Measurements from ENCODE around the gene TBCEL. TPM values are rescaled to one million over a fixed set of nuclear protein-coding genes. Genes with fewer than 3 reads are reported as not detected.

Gene TBCEL
- total RNA-seq, 4 donors from 2014 or later, result 3.9 to 28.6 (median 7.4) TPM

DNA sequence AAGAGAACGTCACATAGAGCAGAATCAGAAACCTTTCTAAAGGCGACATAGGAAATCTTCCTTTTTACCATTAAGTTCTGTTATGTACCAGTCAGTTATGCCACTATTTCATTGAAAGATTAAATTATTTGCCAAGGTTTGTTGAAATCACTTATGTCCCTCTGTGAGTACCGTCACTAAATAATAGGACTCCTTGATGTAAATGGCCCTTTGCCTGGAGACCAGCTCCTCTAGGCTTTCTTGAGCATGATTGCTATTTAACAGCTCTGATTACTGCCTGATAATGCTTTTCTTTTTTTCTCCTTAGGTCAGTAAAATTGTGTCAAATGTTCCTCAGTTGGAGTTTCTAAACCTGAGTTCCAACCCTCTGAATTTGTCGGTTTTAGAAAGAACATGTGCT lies 29.3 kb downstream of the TBCEL start:
- Histone ChIP-seq H3K36me3 (peaks cover 5 to 46% (median 15%) of the 10 kb centered on the region in 3 donors), H3K4me1 (no peaks in the 10 kb centered on the region), H3K9me3 (no peaks in the 10 kb centered on the region), H3K27ac (no peak overlapping the region), H3K27me3 (no peaks in the 10 kb centered on the region), H3K4me3 (no peak overlapping the region)
- TF ChIP-seq, protein P1, sequence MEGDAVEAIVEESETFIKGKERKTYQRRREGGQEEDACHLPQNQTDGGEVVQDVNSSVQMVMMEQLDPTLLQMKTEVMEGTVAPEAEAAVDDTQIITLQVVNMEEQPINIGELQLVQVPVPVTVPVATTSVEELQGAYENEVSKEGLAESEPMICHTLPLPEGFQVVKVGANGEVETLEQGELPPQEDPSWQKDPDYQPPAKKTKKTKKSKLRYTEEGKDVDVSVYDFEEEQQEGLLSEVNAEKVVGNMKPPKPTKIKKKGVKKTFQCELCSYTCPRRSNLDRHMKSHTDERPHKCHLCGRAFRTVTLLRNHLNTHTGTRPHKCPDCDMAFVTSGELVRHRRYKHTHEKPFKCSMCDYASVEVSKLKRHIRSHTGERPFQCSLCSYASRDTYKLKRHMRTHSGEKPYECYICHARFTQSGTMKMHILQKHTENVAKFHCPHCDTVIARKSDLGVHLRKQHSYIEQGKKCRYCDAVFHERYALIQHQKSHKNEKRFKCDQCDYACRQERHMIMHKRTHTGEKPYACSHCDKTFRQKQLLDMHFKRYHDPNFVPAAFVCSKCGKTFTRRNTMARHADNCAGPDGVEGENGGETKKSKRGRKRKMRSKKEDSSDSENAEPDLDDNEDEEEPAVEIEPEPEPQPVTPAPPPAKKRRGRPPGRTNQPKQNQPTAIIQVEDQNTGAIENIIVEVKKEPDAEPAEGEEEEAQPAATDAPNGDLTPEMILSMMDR (IDR thresholded peaks at IDR 0.05), result no peak
- TF ChIP-seq POLR2A (IDR thresholded peaks at IDR 0.05), result no peak
- DNase-seq, result no peak
- intact Hi-C loops (cut with DNase I), result no loop called here
- 95 to 96% methylated on average over 4 of the region's 4 CpGs for WGBS, 2 donors

DNA sequence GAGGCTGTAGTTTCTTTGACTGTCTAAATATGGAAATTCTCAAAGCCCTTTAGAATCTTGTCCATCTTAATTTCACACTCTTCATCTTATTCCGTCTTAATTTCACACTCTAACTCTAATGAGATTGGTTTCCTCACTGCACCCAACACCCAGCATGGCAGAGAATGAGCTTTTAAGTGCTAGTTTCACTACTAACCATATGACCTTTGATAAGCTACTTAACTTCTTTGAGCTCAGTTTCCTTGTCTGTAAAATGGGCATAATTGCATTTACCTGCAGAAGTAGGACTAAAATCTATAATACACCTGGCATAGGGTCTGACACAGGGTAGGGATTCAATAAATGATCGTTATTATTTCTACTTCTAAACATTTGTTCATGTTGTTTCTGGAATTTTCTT lies 30.4 kb downstream of the TBCEL start:
- no peak for TF ChIP-seq POLR2A (IDR thresholded peaks at IDR 0.05)
- TF ChIP-seq, protein P1 (IDR thresholded peaks at IDR 0.05), result no peak
- intact Hi-C loops (cut with DNase I), result no loop called here
- Histone ChIP-seq H3K4me3 (no peak overlapping the region), H3K27ac (no peak overlapping the region), H3K36me3 (peaks cover 0 to 36% (median 15%) of the 10 kb centered on the region in 3 donors), H3K9me3 (no peaks in the 10 kb centered on the region), H3K27me3 (no peaks in the 10 kb centered on the region), H3K4me1 (no peaks in the 10 kb centered on the region)
- 94 to 95% methylated on average over 2 of the region's 2 CpGs for WGBS, 2 donors
- DNase-seq, result no peak

DNA sequence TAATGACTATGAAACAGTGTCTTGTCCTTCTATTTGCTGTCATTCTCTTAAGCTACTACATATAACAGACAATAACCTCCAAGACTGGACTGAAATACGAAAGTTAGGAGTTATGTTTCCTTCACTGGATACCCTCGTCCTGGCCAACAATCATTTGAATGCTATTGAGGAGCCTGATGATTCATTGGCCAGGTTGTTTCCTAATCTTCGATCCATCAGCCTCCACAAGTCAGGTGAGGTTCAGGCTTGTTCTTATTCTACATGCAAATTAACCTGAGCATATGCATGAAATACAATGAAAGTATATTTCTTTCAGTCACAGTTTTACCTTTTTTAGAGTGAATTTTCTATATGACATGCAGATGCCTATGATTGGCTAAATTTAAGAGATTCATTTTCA lies 31.2 kb downstream of the TBCEL start:
- Histone ChIP-seq H3K4me3 (no peak overlapping the region), H3K4me1 (no peaks in the 10 kb centered on the region), H3K36me3 (peaks cover 0 to 39% (median 15%) of the 10 kb centered on the region in 3 donors), H3K9me3 (no peaks in the 10 kb centered on the region), H3K27ac (no peak overlapping the region), H3K27me3 (no peaks in the 10 kb centered on the region)
- WGBS, 2 donors, result 45% methylated on average over 3 of the region's 3 CpGs
- intact Hi-C loops (cut with DNase I), result no loop called here
- DNase-seq, result no peak
- TF ChIP-seq, protein P1 (IDR thresholded peaks at IDR 0.05), result no peak
- TF ChIP-seq POLR2A (IDR thresholded peaks at IDR 0.05), result no peak

DNA sequence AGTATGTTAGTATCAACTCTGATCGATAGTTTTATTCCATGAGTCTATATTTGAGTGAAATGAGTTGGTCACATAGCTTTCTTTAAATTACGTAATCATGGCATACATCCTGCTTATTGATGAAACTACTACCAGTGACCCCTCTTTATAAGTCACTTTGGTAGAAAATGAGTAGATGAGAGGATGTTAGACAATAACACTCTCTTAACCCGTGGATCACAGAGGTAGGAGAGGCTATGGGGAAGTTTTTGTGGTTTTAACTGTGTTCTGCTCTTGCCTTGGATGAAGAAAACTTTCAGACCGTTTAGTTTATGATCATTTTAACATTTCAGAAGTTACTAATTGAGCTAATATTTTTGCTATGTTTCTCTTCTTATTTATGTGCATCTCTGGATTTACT lies 34.0 kb downstream of the TBCEL start:
- Histone ChIP-seq H3K9me3 (no peaks in the 10 kb centered on the region), H3K27ac (no peak overlapping the region), H3K4me1 (no peaks in the 10 kb centered on the region), H3K4me3 (no peak overlapping the region), H3K27me3 (no peaks in the 10 kb centered on the region), H3K36me3 (peaks cover 0 to 66% (median 15%) of the 10 kb centered on the region in 3 donors)
- 80 to 82% methylated on average over 4 of the region's 4 CpGs for WGBS, 2 donors
- DNase-seq, result no peak
- TF ChIP-seq, protein P1 (IDR thresholded peaks at IDR 0.05), result no peak
- TF ChIP-seq POLR2A (IDR thresholded peaks at IDR 0.05), result no peak
- intact Hi-C loops (cut with DNase I), result no loop called here

DNA sequence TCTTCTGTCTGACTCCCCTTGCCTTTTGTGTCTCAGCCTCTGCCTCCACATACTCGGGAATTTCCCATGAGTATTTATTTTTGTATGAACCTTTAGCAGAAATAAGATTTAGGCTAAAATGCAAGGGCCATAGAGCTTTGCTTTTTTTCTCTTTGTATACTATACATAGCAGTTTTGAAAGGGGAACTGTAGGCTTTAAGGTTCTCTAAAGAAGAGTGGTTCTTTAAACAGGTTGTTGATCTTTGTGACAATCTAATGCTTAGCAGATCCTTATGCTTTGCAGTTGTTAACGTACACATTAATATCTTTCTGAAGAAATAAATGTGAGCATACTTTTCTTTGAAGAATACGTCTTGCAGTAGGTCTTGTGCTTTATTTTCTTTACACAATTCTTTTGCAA lies 35.0 kb downstream of the TBCEL start:
- no peaks in the 10 kb centered on the region for H3K9me3 ChIP-seq
- TF ChIP-seq POLR2A (IDR thresholded peaks at IDR 0.05), result no peak
- TF ChIP-seq, protein P1 (IDR thresholded peaks at IDR 0.05), result no peak
- H3K27ac ChIP-seq, result no peak overlapping the region

More for the DNA sequence above, 35.0 kb downstream of the TBCEL start:
- intact Hi-C loops (cut with DNase I), result no loop called here
- Histone ChIP-seq H3K36me3 (peaks cover 0 to 64% (median 10%) of the 10 kb centered on the region in 3 donors), H3K4me1 (no peaks in the 10 kb centered on the region), H3K27me3 (no peaks in the 10 kb centered on the region), H3K4me3 (no peak overlapping the region)
- WGBS, 2 donors, result 84 to 91% methylated on average over 3 of the region's 3 CpGs
- no peak for DNase-seq
